ENCODE data around the gene ATP2B1.

- TF ChIP-seq POLR2A (IDR thresholded peaks at IDR 0.05) (no peak), CTCF (IDR thresholded peaks at IDR 0.05) (no peak)
Measured at GRCh38 chr12:89573051-89573810, 135.4 kb downstream of the ATP2B1 start.
